Kidney (tissue), 14 donors: ENCODE results near the gene CDKL1. TPM values are rescaled to one million over a fixed set of nuclear protein-coding genes. Genes with fewer than 3 reads are reported as not detected.
A peak's percentile ranks its signal among the peaks of the same experiment; 100 is the strongest.
"Not testable (repeated sequence)": the region's sequence is repeated elsewhere in the genome, so short reads cannot be mapped to it uniquely, and the experiment has no call there.

Experiments
- DNase-seq, 5 donors: peaks; one replicate each; pipeline ENCODE4 v3.0.0-alpha.2; 2013 to 2020
- FAIRE-seq: peaks from 2 replicates; lab custom pipeline; 2012; peaks lifted over from hg19 to GRCh38; lab: Jason Lieb, UNC
- H3K27ac ChIP-seq, 2 donors: one replicate each; pipeline ENCODE4 v1.7.0; 2013; ENCODE audit warnings: low read depth in 2 of 2, low read length in 2 of 2, inconsistent platforms in 1 of 2
- H3K27me3 ChIP-seq: one replicate; pipeline ENCODE4 v1.7.1; 2013; ENCODE audit warnings: low read length, inconsistent platforms; ENCODE audit not compliant: control insufficient read depth, insufficient read depth
- H3K36me3 ChIP-seq, 3 donors: one replicate each; pipeline versions ENCODE4 v1.7.0 to v1.7.1; 2013; ENCODE audit warnings: low read length in 3 of 3, control low read depth in 1 of 3, inconsistent platforms in 1 of 3; ENCODE audit not compliant: insufficient read depth in 3 of 3, control insufficient read depth in 2 of 3
- H3K4me1 ChIP-seq, 3 donors: one replicate each; pipeline versions ENCODE4 v1.7.0 to v1.7.1; 2013; ENCODE audit warnings: low read length in 3 of 3, inconsistent platforms in 1 of 3, low read depth in 1 of 3; ENCODE audit not compliant: control insufficient read depth in 2 of 3, insufficient read depth in 2 of 3
- H3K4me3 ChIP-seq, 3 donors: one replicate each; pipeline versions ENCODE4 v1.7.0 to v1.8.1; 2013; ENCODE audit warnings: low read length in 3 of 3, control low read depth in 1 of 3, inconsistent platforms in 1 of 3
- H3K9ac ChIP-seq, 3 donors: one replicate each; pipeline versions ENCODE4 v1.7.0 to v1.7.1; 2013; ENCODE audit warnings: low read length in 3 of 3, control low read depth in 1 of 3, inconsistent platforms in 1 of 3
- H3K9me3 ChIP-seq, 3 donors: one replicate each; pipeline versions ENCODE4 v1.7.0 to v1.7.1; 2013; ENCODE audit warnings: low read length in 3 of 3, control low read depth in 1 of 3, inconsistent platforms in 1 of 3; ENCODE audit not compliant: control insufficient read depth in 2 of 3, insufficient read depth in 1 of 3
- CTCF ChIP-seq: IDR thresholded peaks from 3 replicates; pipeline ENCODE4 v1.5.1; 2012; ENCODE audit warnings: mild to moderate bottlenecking, moderate library complexity, borderline replicate concordance; ENCODE audit not compliant: insufficient read depth; ENCODE audit errors: extremely low read depth
- intact Hi-C: fragments of 100-400 bp; cut with DNase I; formaldehyde crosslinking; loops from one replicate; pipeline ENCODE4 v1.11.1; 2022
- polyA plus RNA-seq: library from polyadenylated mRNA; stranded (reverse); fragments of 350-450 nt; fragmentation: Illumina TruSeq; extraction: RNeasy Lipid Tissue Mini Kit (QIAGEN cat#74804); gene quantifications from one replicate; pipeline ENCODE4 v1.2.3, GENCODE V29; 2014; ENCODE audit warnings: low read depth, low replicate concordance; ENCODE audit not compliant: insufficient read depth
- total RNA-seq: library from RNA; stranded (reverse); fragmentation: NEBNext Ultra II Directional; extraction: Animal tissue kit (Norgen Biotek cat#: 25700); gene quantifications from one replicate; pipeline ENCODE4 v1.2.1, GENCODE V29; 2021
- donor health status: control.
- donor health status: control.
- donor health status: control.
- donor health status: control.
- donor health status: control.
- donor health status: DM: yes; HTN: yes; CAD: no.
- donor health status: Normal renal cell carcinoma (clear cell type).

The CDKL1 gene
- total and polyA plus RNA-seq, 2 donors from 2014 or later, result 17.9 to 60.0 TPM

GRCh38 chr14:50373959-50374358, 22.7 kb downstream of the CDKL1 start:
- TF ChIP-seq CTCF, result no peak
- H3K4me3 ChIP-seq, result no peak overlapping the region
- DNase-seq (no peak), FAIRE-seq (no peak)
- H3K9ac ChIP-seq, result no peak overlapping the region
- peaks cover 0 to 2% (median 0%) of the 10 kb centered on the region in 3 donors for H3K4me1 ChIP-seq
- no peaks in the 10 kb centered on the region for H3K9me3 ChIP-seq
- peaks cover 0 to 2% (median 0%) of the 10 kb centered on the region in 3 donors for H3K36me3 ChIP-seq
- no peak overlapping the region for H3K27ac ChIP-seq
- no peaks in the 10 kb centered on the region for H3K27me3 ChIP-seq
- intact Hi-C loops, result no loop called here

- no peak for FAIRE-seq
- Histone ChIP-seq H3K27ac (no peak overlapping the region), H3K36me3 (no peaks in the 10 kb centered on the region), H3K9ac (no peak overlapping the region), H3K4me1 (peaks cover 0 to 5% (median 3%) of the 10 kb centered on the region in 3 donors), H3K4me3 (no peak overlapping the region), H3K9me3 (no peaks in the 10 kb centered on the region), H3K27me3 (no peaks in the 10 kb centered on the region)
- intact Hi-C loops, result no loop called here
- DNase-seq, result no peak
- no peak for TF ChIP-seq CTCF
These were observed 25.1 kb downstream of the CDKL1 start for GRCh38 chr14:50371546-50371945.

GRCh38 chr14:50366589-50366988, 30.1 kb downstream of the CDKL1 start:
- no peaks in the 10 kb centered on the region for H3K36me3 ChIP-seq
- no peaks in the 10 kb centered on the region for H3K27me3 ChIP-seq
- peak overlapping the region; percentile 71 to 73 for H3K27ac ChIP-seq
- FAIRE-seq, result no peak
- intact Hi-C loops, result no loop called here
- peaks cover 0 to 25% (median 23%) of the 10 kb centered on the region in 3 donors for H3K4me1 ChIP-seq
- H3K9me3 ChIP-seq, result no peaks in the 10 kb centered on the region
- no peak overlapping the region for H3K4me3 ChIP-seq
- DNase-seq, result no peak
- no peak overlapping the region for H3K9ac ChIP-seq
- TF ChIP-seq CTCF, result no peak

GRCh38 chr14:50366115-50366514, 30.6 kb downstream of the CDKL1 start:
- H3K27ac ChIP-seq, result peak overlapping the region; percentile 71 to 73

GRCh38 chr14:50365572-50365971, 31.1 kb downstream of the CDKL1 start:
- H3K9ac ChIP-seq, H3K4me3 ChIP-seq, H3K9me3 ChIP-seq, H3K27me3 ChIP-seq, FAIRE-seq, H3K27ac ChIP-seq, H3K36me3 ChIP-seq, DNase-seq, intact Hi-C loops: not testable (repeated sequence)
- H3K4me1 ChIP-seq, result peaks cover 0 to 25% (median 23%) of the 10 kb centered on the region in 3 donors

More at GRCh38 chr14:50366115-50366514, 30.6 kb downstream of the CDKL1 start:
- DNase-seq, result no peak
- Histone ChIP-seq H3K4me1 (peaks cover 0 to 25% (median 23%) of the 10 kb centered on the region in 3 donors), H3K36me3 (no peaks in the 10 kb centered on the region), H3K4me3 (no peak overlapping the region), H3K27me3 (no peaks in the 10 kb centered on the region), H3K9ac (no peak overlapping the region), H3K9me3 (no peaks in the 10 kb centered on the region)
- intact Hi-C loops, result no loop called here
- no peak for TF ChIP-seq CTCF
- FAIRE-seq, result no peak
